MM.1S (cell line): ENCODE results near the gene FUT2.

Experiments used
- EZH2 ChIP-seq: fragments of 300-600 bp; sonication (generic); optimal IDR thresholded peaks from 2 replicates; pipeline ENCODE3; 2017; ENCODE audit warnings: low read depth, mild to moderate bottlenecking, antibody characterized with exemption, low read length, mixed read lengths
- EZH2phosphoT487 ChIP-seq: fragments of 300-600 bp; sonication (generic); IDR thresholded peaks from 2 replicates; pipeline ENCODE4 v1.6.1; 2018; ENCODE audit warnings: antibody characterized with exemption, low read length
- TF ChIP-seq, protein P1 (sequence below): fragments of 300-600 bp; sonication (generic); IDR thresholded peaks from 2 replicates; pipeline ENCODE4 v1.5.1; 2016; ENCODE audit warnings: antibody characterized with exemption, low read length, mixed read lengths

DNA sequence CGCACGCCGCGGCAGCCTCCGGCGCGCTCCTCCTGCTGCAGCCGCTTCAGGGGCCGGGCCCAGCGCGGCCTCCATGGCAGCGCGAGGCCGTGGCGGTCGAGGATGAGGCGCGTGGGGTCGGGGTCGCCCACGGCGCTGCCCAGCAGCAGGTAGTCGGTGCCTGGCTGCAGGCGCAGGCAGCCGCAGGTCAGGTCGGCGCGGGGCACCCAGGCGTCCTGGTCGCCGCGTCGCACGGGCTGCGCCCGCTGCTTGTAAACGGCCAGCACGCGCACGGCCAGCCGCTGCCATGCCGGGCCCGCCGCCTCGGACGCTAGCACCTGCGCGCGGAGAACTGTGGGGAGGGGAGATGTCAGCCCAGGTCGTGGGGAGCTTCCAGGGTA is 34.1 kb upstream of the FUT2 start:
- TF ChIP-seq, protein P1, sequence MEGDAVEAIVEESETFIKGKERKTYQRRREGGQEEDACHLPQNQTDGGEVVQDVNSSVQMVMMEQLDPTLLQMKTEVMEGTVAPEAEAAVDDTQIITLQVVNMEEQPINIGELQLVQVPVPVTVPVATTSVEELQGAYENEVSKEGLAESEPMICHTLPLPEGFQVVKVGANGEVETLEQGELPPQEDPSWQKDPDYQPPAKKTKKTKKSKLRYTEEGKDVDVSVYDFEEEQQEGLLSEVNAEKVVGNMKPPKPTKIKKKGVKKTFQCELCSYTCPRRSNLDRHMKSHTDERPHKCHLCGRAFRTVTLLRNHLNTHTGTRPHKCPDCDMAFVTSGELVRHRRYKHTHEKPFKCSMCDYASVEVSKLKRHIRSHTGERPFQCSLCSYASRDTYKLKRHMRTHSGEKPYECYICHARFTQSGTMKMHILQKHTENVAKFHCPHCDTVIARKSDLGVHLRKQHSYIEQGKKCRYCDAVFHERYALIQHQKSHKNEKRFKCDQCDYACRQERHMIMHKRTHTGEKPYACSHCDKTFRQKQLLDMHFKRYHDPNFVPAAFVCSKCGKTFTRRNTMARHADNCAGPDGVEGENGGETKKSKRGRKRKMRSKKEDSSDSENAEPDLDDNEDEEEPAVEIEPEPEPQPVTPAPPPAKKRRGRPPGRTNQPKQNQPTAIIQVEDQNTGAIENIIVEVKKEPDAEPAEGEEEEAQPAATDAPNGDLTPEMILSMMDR = no peak
- TF ChIP-seq EZH2 (no peak), EZH2phosphoT487 (no peak)
